Measurements from ENCODE around the gene TBC1D7. TPM values are rescaled to one million over a fixed set of nuclear protein-coding genes. Genes with fewer than 3 reads are reported as not detected.

TBC1D7 gene
- total and polyA plus RNA-seq, 10 of the 15 experiments (the other 5 are each of a cell fraction or from before 2014, with no cell fraction given): 20.1 to 65.9 (median 31.3) TPM

- Histone ChIP-seq H3K4me3 (no peak overlapping the region), H3K27ac (ENCODE audit: control insufficient read depth, insufficient read depth) (no peak overlapping the region), H3K9ac (ENCODE audit: control insufficient read depth, insufficient read depth, low read length) (no peak overlapping the region), H3K9me3 (replicated peaks; ENCODE audit: control insufficient read depth, insufficient read depth, low read length) (peaks cover 14% of the 10 kb centered on the region; the same call in 2 of the 3 replicates), H3K4me2 (ENCODE audit: control insufficient read depth, insufficient read depth) (no peak overlapping the region), H3K79me2 (ENCODE audit: control insufficient read depth, insufficient read depth, low read length) (no peaks in the 10 kb centered on the region), H4K20me1 (ENCODE audit: control insufficient read depth, insufficient read depth) (no peaks in the 10 kb centered on the region; the same call in 1 of the 2 replicates), H3K4me1 (ENCODE audit: control insufficient read depth, insufficient read depth, low read length) (peaks cover 24% of the 10 kb centered on the region), H3K27me3 (replicated peaks in 1 of 2; ENCODE audit: control insufficient read depth in 2 of 2, insufficient read depth in 2 of 2, low read length in 1 of 2) (no peaks in the 10 kb centered on the region), H2AFZ (ENCODE audit: control insufficient read depth, low read depth, low read length) (no peak overlapping the region), H3K36me3 (ENCODE audit: control insufficient read depth in 2 of 2, insufficient read depth in 2 of 2, low read length in 1 of 2) (peaks cover 32 to 45% of the 10 kb centered on the region in 2 experiments)
- no peak for FAIRE-seq
- in situ Hi-C loops (cut with MboI): no loop called here
- no TSS peak for BruUV-seq (replicated peaks)
- ChIA-PET RAD21 (ENCODE audit: unreplicated experiment) (no interaction called here), SMC1A (ENCODE audit: uncharacterized antibody, unreplicated experiment) (interaction anchor here (0.8 to 1.7 kb wide), 3 partner anchors 10 to 60 kb away, joined by 3 to 4 read pairs (median 3); no protein-coding TSS in a partner anchor), POLR2A (interaction anchor here (1.3 kb wide), 1 partner anchor 13 kb away, joined by 9 read pairs; no protein-coding TSS in a partner anchor), CTCF (no interaction called here)
- ATAC-seq: no peak
- 96% methylated on average over 13 of the region's 13 CpGs for WGBS (ENCODE audit: insufficient coverage, insufficient replicate concordance, low lambda C conversion rate, missing lambda C conversion rate)
- TF ChIP-seq IRF4 (IDR thresholded peaks at IDR 0.05; ENCODE audit: low read depth, low read length): no peak
- TF ChIP-seq ZBED1 (IDR thresholded peaks at IDR 0.05; ENCODE audit: borderline replicate concordance): peak; percentile 39; the same call in 1 of the 2 replicates
- intact Hi-C loops (cut with micrococcal nuclease; ENCODE audit: unreplicated experiment): no loop called here
- DNase-seq (ENCODE audit: low read depth, low spot score): no peak
Observed at GRCh38 chr6:13288969-13289391, 39.4 kb downstream of the TBC1D7 start.

- ATAC-seq: no peak
- in situ Hi-C loops (cut with MboI): no loop called here
Observed at GRCh38 chr6:13288481-13288880, 39.9 kb downstream of the TBC1D7 start.

More at GRCh38 chr6:13288481-13288880, 39.9 kb downstream of the TBC1D7 start:
- RAD21 ChIA-PET (ENCODE audit: unreplicated experiment): interaction anchor here (0.6 to 1.2 kb wide), 3 partner anchors 9 to 801 kb away, joined by 3 to 5 read pairs (median 3); no protein-coding TSS in a partner anchor
- Histone ChIP-seq H2AFZ (ENCODE audit: control insufficient read depth, low read depth, low read length) (no peak overlapping the region), H3K36me3 (ENCODE audit: control insufficient read depth in 2 of 2, insufficient read depth in 2 of 2, low read length in 1 of 2) (peaks cover 31 to 48% of the 10 kb centered on the region in 2 experiments), H3K9ac (ENCODE audit: control insufficient read depth, insufficient read depth, low read length) (no peak overlapping the region), H3K4me3 (no peak overlapping the region), H3K27ac (ENCODE audit: control insufficient read depth, insufficient read depth) (no peak overlapping the region), H3K9me3 (replicated peaks; ENCODE audit: control insufficient read depth, insufficient read depth, low read length) (peaks cover 14% of the 10 kb centered on the region; the same call in 2 of the 3 replicates), H3K4me2 (ENCODE audit: control insufficient read depth, insufficient read depth) (no peak overlapping the region), H3K79me2 (ENCODE audit: control insufficient read depth, insufficient read depth, low read length) (no peaks in the 10 kb centered on the region; the same call in 1 of the 2 replicates), H3K4me1 (ENCODE audit: control insufficient read depth, insufficient read depth, low read length) (peaks cover 24% of the 10 kb centered on the region), H4K20me1 (ENCODE audit: control insufficient read depth, insufficient read depth) (no peaks in the 10 kb centered on the region; the same call in 1 of the 2 replicates), H3K27me3 (replicated peaks in 1 of 2; ENCODE audit: control insufficient read depth in 2 of 2, insufficient read depth in 2 of 2, low read length in 1 of 2) (no peaks in the 10 kb centered on the region)
- no peak for FAIRE-seq
- TF ChIP-seq EP300 (IDR thresholded peaks at IDR 0.05; ENCODE audit: borderline replicate concordance in 1 of 2, control insufficient read depth in 1 of 2, low read depth in 2 of 2, low read length in 2 of 2) (no peak), SMAD5 (IDR thresholded peaks at IDR 0.05; ENCODE audit: low read depth) (0 out of 2 replicates have a peak, but pooled peaks have one; percentile 32), POLR2AphosphoS5 (IDR thresholded peaks at IDR 0.05; ENCODE audit: low read length) (peak; percentile 54; the same call in 1 of the 2 replicates), POLR2AphosphoS2 (IDR thresholded peaks at IDR 0.05; ENCODE audit: low read depth, low read length) (peak; percentile 62; the same call in 1 of the 2 replicates)
- WGBS (ENCODE audit: insufficient coverage, insufficient replicate concordance, low lambda C conversion rate, missing lambda C conversion rate): 92% methylated on average over 8 of the region's 9 CpGs
- BruUV-seq (replicated peaks): no TSS peak
- intact Hi-C loops (cut with micrococcal nuclease; ENCODE audit: unreplicated experiment): no loop called here
- CTCF ChIA-PET: no interaction called here
- SMC1A ChIA-PET (ENCODE audit: uncharacterized antibody, unreplicated experiment): interaction anchor here (0.9 to 2.0 kb wide), 4 partner anchors 13 to 59 kb away, joined by 3 to 5 read pairs (median 4); partner anchors contain the start of gene TBC1D7
- no peak for DNase-seq (ENCODE audit: low read depth, low spot score)
- POLR2A ChIA-PET: interaction anchor here (0.6 to 1.3 kb wide), 3 partner anchors 14 to 514 kb away, joined by 3 to 9 read pairs (median 3); no protein-coding TSS in a partner anchor

All from GM12878 (cell line).